Measurements from ENCODE around the gene KRT6A.

GRCh38 chr12:52441320-52441911 is 51.6 kb downstream of the KRT6A start:
- no peak for TF ChIP-seq GATA3 (IDR thresholded peaks at IDR 0.05; ENCODE audit: low read depth, low read length)
- TF ChIP-seq GATA2 (IDR thresholded peaks at IDR 0.05; ENCODE audit: low read depth, low read length), result no peak
